K562 (cell line): ENCODE data around the gene FCGR3A. TPM values are rescaled to one million over a fixed set of nuclear protein-coding genes. Genes with fewer than 3 reads are reported as not detected.
"Not testable (repeated sequence)": the region's sequence is repeated elsewhere in the genome, so short reads cannot be mapped to it uniquely, and the experiment has no call there.

Experiments
- ATF7 ChIP-seq: fragments of 450-650 bp; IDR thresholded peaks from 2 replicates; pipeline ENCODE4 v1.7.1; 2014; ENCODE audit warnings: mild to moderate bottlenecking, moderate library complexity
- FOXM1 ChIP-seq, 2 experiments: fragments of 450-650 bp in 1 of 2; sonication (generic) in 1 of 2; formaldehyde crosslinking in 1 of 2; IDR thresholded peaks; 2 replicates each; pipeline versions ENCODE4 v1.6.1 to v1.9.0; 2017 to 2022; ENCODE audit warnings: low read depth in 2 of 2, mild to moderate bottlenecking in 2 of 2, missing genetic modification reagents in 1 of 2, moderate library complexity in 1 of 2
- GTF2E2 ChIP-seq: fragments of 200-800 bp; sonication (Bioruptor generic); IDR thresholded peaks from 2 replicates; pipeline ENCODE4 v1.6.1; 2016; ENCODE audit warnings: missing genetic modification characterization, missing compliant biosample characterization
- HEY1 ChIP-seq: fragments of 250-450 bp; sonication (Bioruptor Pico); IDR thresholded peaks from 2 replicates; pipeline ENCODE4 v1.5.0; 2020; ENCODE audit warnings: mild to moderate bottlenecking, moderate library complexity, borderline replicate concordance
- KDM2B ChIP-seq: fragments of 250-450 bp; sonication (Bioruptor Pico); IDR thresholded peaks from 2 replicates; pipeline ENCODE4 v1.8.0; 2021; ENCODE audit warnings: mild to moderate bottlenecking, moderate library complexity
- L3MBTL2 ChIP-seq: fragments of 450-650 bp; IDR thresholded peaks from 2 replicates; pipeline ENCODE4 v1.6.1; 2016; ENCODE audit warnings: mild to moderate bottlenecking, moderate library complexity
- POLR2A ChIP-seq: fragments of 450-650 bp; conservative IDR thresholded peaks from 2 replicates; pipeline ENCODE4 v1.6.1; 2016
- RB1 ChIP-seq: fragments of 450-650 bp; IDR thresholded peaks from 2 replicates; pipeline ENCODE4 v1.6.1; 2017; ENCODE audit warnings: low read depth, mild to moderate bottlenecking
- SOX6 ChIP-seq: fragments of 450-650 bp; IDR thresholded peaks from 2 replicates; pipeline ENCODE4 v1.6.1; 2014; ENCODE audit warnings: mild to moderate bottlenecking
- polyA plus RNA-seq, 8 experiments: library from polyadenylated mRNA; depleted of rRNA in 4 of 8; stranded (reverse) in 5 of 8; unstranded in 3 of 8; fragments of >200 nt; fragmentation: Nextera tagmentation in 2 of 8; fragmentation: Illumina TruSeq in 1 of 8; extraction: Ambion mirVana in 2 of 8; extraction: Trizol in 1 of 8; gene quantifications; 2 replicates each; pipeline versions ENCODE4 v1.2.1 to v1.2.3, GENCODE V29; 2011 to 2014; ENCODE audit warnings: inconsistent platforms in 1 of 8, missing spikeins in 1 of 8
- total RNA-seq, 7 experiments: library from RNA; depleted of rRNA in 6 of 7; stranded (reverse); fragments of >200 nt in 6 of 7; fragmentation: Illumina TruSeq in 2 of 7; extraction: Trizol in 2 of 7; gene quantifications; 2 replicates each; pipeline versions ENCODE4 v1.2.1 to v1.2.3, GENCODE V29; 2011 to 2021; ENCODE audit warnings: low replicate concordance in 1 of 7
- TF ChIP-seq, protein P1 (sequence below), 2 experiments: fragments of 450-650 bp in 1 of 2; IDR thresholded peaks; 2 replicates each; pipeline ENCODE4 v1.6.1; 2011 to 2017; ENCODE audit warnings: low read depth in 2 of 2, antibody characterized with exemption in 1 of 2, borderline replicate concordance in 1 of 2, low read length in 1 of 2, mild to moderate bottlenecking in 1 of 2, mixed read lengths in 1 of 2; ENCODE audit not compliant: control insufficient read depth in 1 of 2
- TF ChIP-seq, protein P2 (sequence below): fragments of 450-650 bp; IDR thresholded peaks from 2 replicates; pipeline ENCODE4 v1.7.0; 2016; ENCODE audit warnings: borderline replicate concordance
- TF ChIP-seq, protein P3 (sequence below): sonication (generic); formaldehyde crosslinking; IDR thresholded peaks from 2 replicates; pipeline ENCODE4 v1.8.0; 2023; ENCODE audit warnings: mild to moderate bottlenecking, missing genetic modification reagents

The FCGR3A gene
- total and polyA plus RNA-seq, 9 of the 15 experiments (the other 6 are each of a cell fraction or from before 2014, with no cell fraction given) = 0.04 to 0.29 (median 0.14) TPM; not detected in 3

DNA sequence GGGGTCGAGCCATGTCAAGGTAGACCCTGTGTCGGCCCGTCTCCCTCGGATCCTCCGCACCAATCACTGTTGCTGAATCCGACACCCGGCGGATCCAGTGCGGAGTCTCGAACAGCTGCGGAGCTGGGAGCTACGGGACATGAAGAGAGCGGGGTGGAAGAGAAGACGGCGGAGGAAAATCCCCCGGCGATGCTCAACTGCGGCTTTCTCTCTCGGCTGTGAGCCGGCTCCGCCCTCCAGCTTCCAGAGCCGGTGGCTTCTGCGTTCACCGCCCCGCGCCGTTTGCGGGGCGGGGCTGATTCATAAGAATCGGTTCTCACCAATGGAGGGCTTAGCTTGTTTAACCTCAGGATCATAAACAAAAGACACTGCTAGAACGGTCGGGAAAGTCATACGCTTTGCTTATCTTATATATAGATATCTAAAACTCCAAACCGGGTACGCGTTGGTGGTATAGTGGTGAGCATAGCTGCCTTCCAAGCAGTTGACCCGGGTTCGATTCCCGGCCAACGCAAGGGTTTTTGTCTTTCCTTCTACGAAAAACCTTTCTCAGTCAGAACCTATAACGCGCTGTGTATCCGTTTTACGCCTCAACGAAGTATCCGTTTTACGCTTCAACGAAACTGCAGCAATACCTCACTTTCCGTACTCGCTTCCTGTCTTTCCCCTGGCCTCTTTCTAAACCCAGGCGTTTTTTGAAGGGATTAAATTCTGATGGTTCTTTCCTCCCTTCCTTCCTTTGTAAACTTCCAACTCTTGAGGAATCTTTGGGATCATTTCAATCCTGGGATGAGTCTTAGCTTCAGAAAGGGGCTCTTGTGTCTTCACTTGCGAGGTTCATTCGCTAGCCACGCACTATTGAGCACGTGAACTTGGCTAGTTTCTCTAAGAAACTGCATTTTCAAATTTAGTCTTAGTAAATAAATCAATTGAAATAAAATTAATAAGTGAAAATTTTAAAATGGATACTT lies 18.7 kb downstream of the FCGR3A start (continued):
- TF ChIP-seq KDM2B (0 out of 2 replicates have a peak, but pooled peaks have one; percentile 47), FOXM1 (IDR thresholded peaks at IDR 0.05; ENCODE audit: low read depth) (peak; percentile 61), POLR2A (peak; percentile 71), L3MBTL2 (peak; percentile 79), SOX6 (peak; percentile 88), ATF7 (peak; percentile 85), GTF2E2 (tag) (peak; percentile 86), HEY1 (CRISPR knock-in tag) (peak; percentile 62; the same call in 1 of the 2 replicates), RB1 (peak; percentile 58; the same call in 1 of the 2 replicates)
- TF ChIP-seq, protein P1, sequence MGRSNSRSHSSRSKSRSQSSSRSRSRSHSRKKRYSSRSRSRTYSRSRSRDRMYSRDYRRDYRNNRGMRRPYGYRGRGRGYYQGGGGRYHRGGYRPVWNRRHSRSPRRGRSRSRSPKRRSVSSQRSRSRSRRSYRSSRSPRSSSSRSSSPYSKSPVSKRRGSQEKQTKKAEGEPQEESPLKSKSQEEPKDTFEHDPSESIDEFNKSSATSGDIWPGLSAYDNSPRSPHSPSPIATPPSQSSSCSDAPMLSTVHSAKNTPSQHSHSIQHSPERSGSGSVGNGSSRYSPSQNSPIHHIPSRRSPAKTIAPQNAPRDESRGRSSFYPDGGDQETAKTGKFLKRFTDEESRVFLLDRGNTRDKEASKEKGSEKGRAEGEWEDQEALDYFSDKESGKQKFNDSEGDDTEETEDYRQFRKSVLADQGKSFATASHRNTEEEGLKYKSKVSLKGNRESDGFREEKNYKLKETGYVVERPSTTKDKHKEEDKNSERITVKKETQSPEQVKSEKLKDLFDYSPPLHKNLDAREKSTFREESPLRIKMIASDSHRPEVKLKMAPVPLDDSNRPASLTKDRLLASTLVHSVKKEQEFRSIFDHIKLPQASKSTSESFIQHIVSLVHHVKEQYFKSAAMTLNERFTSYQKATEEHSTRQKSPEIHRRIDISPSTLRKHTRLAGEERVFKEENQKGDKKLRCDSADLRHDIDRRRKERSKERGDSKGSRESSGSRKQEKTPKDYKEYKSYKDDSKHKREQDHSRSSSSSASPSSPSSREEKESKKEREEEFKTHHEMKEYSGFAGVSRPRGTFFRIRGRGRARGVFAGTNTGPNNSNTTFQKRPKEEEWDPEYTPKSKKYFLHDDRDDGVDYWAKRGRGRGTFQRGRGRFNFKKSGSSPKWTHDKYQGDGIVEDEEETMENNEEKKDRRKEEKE (IDR thresholded peaks at IDR 0.05; ENCODE audit: borderline replicate concordance in 1 of 2, control insufficient read depth in 1 of 2, low read depth in 2 of 2, low read length in 1 of 2) = 0 out of 4 replicates have a peak, but pooled peaks of 1 of the 2 experiments have one; percentile 70
- not testable (repeated sequence) for TF ChIP-seq FOXM1 (CRISPR knock-in tag; IDR thresholded peaks at IDR 0.05; ENCODE audit: low read depth)
- TF ChIP-seq, protein P2, sequence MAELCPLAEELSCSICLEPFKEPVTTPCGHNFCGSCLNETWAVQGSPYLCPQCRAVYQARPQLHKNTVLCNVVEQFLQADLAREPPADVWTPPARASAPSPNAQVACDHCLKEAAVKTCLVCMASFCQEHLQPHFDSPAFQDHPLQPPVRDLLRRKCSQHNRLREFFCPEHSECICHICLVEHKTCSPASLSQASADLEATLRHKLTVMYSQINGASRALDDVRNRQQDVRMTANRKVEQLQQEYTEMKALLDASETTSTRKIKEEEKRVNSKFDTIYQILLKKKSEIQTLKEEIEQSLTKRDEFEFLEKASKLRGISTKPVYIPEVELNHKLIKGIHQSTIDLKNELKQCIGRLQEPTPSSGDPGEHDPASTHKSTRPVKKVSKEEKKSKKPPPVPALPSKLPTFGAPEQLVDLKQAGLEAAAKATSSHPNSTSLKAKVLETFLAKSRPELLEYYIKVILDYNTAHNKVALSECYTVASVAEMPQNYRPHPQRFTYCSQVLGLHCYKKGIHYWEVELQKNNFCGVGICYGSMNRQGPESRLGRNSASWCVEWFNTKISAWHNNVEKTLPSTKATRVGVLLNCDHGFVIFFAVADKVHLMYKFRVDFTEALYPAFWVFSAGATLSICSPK = 0 out of 2 replicates have a peak, but pooled peaks have one; percentile 30
- TF ChIP-seq, protein P3, sequence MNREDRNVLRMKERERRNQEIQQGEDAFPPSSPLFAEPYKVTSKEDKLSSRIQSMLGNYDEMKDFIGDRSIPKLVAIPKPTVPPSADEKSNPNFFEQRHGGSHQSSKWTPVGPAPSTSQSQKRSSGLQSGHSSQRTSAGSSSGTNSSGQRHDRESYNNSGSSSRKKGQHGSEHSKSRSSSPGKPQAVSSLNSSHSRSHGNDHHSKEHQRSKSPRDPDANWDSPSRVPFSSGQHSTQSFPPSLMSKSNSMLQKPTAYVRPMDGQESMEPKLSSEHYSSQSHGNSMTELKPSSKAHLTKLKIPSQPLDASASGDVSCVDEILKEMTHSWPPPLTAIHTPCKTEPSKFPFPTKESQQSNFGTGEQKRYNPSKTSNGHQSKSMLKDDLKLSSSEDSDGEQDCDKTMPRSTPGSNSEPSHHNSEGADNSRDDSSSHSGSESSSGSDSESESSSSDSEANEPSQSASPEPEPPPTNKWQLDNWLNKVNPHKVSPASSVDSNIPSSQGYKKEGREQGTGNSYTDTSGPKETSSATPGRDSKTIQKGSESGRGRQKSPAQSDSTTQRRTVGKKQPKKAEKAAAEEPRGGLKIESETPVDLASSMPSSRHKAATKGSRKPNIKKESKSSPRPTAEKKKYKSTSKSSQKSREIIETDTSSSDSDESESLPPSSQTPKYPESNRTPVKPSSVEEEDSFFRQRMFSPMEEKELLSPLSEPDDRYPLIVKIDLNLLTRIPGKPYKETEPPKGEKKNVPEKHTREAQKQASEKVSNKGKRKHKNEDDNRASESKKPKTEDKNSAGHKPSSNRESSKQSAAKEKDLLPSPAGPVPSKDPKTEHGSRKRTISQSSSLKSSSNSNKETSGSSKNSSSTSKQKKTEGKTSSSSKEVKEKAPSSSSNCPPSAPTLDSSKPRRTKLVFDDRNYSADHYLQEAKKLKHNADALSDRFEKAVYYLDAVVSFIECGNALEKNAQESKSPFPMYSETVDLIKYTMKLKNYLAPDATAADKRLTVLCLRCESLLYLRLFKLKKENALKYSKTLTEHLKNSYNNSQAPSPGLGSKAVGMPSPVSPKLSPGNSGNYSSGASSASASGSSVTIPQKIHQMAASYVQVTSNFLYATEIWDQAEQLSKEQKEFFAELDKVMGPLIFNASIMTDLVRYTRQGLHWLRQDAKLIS (CRISPR knock-in tag) = peak; percentile 72; the same call in 1 of the 2 replicates
